HG03521 (cell line): Measurements from ENCODE around the gene BAZ1A.
"Not testable (repeated sequence)": the region's sequence is repeated elsewhere in the genome, so short reads cannot be mapped to it uniquely, and the experiment has no call there.

ENCODE experiments used
- ATAC-seq: cut with Tn5 transposase; IDR thresholded peaks from one replicate; pipeline ENCODE4 v1.9.1; 2021; ENCODE audit warnings: mild to moderate bottlenecking, moderate library complexity; ENCODE audit not compliant: unreplicated experiment

Gene BAZ1A

GRCh38 chr14:34858765-34859164 is 16.4 kb downstream of the BAZ1A start:
- no peak for ATAC-seq

GRCh38 chr14:34857689-34858449 is 17.3 kb downstream of the BAZ1A start:
- ATAC-seq: no peak

- ATAC-seq: no peak
Measured at GRCh38 chr14:34853041-34853440, 22.1 kb downstream of the BAZ1A start.

- ATAC-seq: no peak
Measured at GRCh38 chr14:34851395-34851794, 23.8 kb downstream of the BAZ1A start.

- ATAC-seq: no peak
Measured at GRCh38 chr14:34845869-34846268, 29.3 kb downstream of the BAZ1A start.

GRCh38 chr14:34843011-34843554 is 32.1 kb downstream of the BAZ1A start:
- ATAC-seq: no peak

GRCh38 chr14:34837801-34838322 is 37.3 kb downstream of the BAZ1A start:
- ATAC-seq: no peak

- no peak for ATAC-seq
Measured at GRCh38 chr14:34835312-34835711, 39.8 kb downstream of the BAZ1A start.

- ATAC-seq: no peak
Measured at GRCh38 chr14:34833549-34834523, 41.3 kb downstream of the BAZ1A start.

GRCh38 chr14:34826661-34827060 is 48.5 kb downstream of the BAZ1A start:
- ATAC-seq: no peak

- no peak for ATAC-seq
Measured at GRCh38 chr14:34824826-34825225, 50.3 kb downstream of the BAZ1A start.

- ATAC-seq: no peak
Measured at GRCh38 chr14:34824256-34824655, 50.9 kb downstream of the BAZ1A start.

GRCh38 chr14:34817768-34818167 is 57.4 kb downstream of the BAZ1A start:
- ATAC-seq: no peak

- no peak for ATAC-seq
Measured at GRCh38 chr14:34810028-34810427, 65.1 kb downstream of the BAZ1A start.

GRCh38 chr14:34806257-34806656 is 68.9 kb downstream of the BAZ1A start:
- no peak for ATAC-seq

- ATAC-seq: no peak
Measured at GRCh38 chr14:34804933-34805332, 70.2 kb downstream of the BAZ1A start.

- ATAC-seq: not testable (repeated sequence)
Measured at GRCh38 chr14:34798861-34799260, 76.3 kb downstream of the BAZ1A start.

- no peak for ATAC-seq
Measured at GRCh38 chr14:34797747-34798583, 77.2 kb downstream of the BAZ1A start.

- no peak for ATAC-seq
Measured at GRCh38 chr14:34796902-34797301, 78.3 kb downstream of the BAZ1A start.

GRCh38 chr14:34794941-34795340 is 80.2 kb downstream of the BAZ1A start:
- no peak for ATAC-seq
